AG04450 (cell line): ENCODE results near the gene GTPBP10. TPM values are rescaled to one million over a fixed set of nuclear protein-coding genes. Genes with fewer than 3 reads are reported as not detected.

Experiments used
- CTCF ChIA-PET: fragments of 300-600, 350-600 bp; formaldehyde crosslinking; extraction: SDS; loops from one replicate; lab custom pipeline; 2022; ENCODE audit warnings: antibody characterized with exemption, inconsistent platforms; lab: Charles Lee
- POLR2A ChIA-PET: fragments of 350-600 bp; formaldehyde crosslinking; extraction: SDS; loops from one replicate; lab custom pipeline; 2021; ENCODE audit warnings: antibody characterized with exemption, inconsistent platforms; lab: Yijun Ruan, JAX
- DNase-seq: peaks from one replicate; pipeline ENCODE4 v3.0.0-alpha.2; 2011; ENCODE audit warnings: low read depth, low spot score
- H3K27ac ChIP-seq: one replicate; pipeline ENCODE4 v1.5.1; 2012; ENCODE audit warnings: low read depth, low read length, control low read depth
- H3K27me3 ChIP-seq: one replicate; pipeline ENCODE4 v1.6.0; 2012; ENCODE audit warnings: low read length; ENCODE audit not compliant: control insufficient read depth, insufficient read depth
- H3K4me3 ChIP-seq: 2 replicates; pipeline ENCODE4 v1.5.1; 2011; ENCODE audit warnings: mild to moderate bottlenecking, low read depth, low read length, control low read depth
- H3K9me3 ChIP-seq: 2 replicates; pipeline ENCODE4 v1.5.1; 2012; ENCODE audit warnings: low read length; ENCODE audit not compliant: control insufficient read depth, insufficient read depth
- CTCF ChIP-seq: IDR thresholded peaks from 2 replicates; pipeline ENCODE4 v1.5.1; 2011; ENCODE audit warnings: low read depth, low read length, control low read depth, inconsistent platforms
- polyA plus RNA-seq: library from polyadenylated mRNA; depleted of rRNA; stranded (reverse); fragments of >200 nt; gene quantifications from 2 replicates; pipeline ENCODE4 v1.2.3, GENCODE V29; 2011; rRNA removed

Gene GTPBP10
- polyA plus RNA-seq, 1 experiment, result 30.0 TPM

- Histone ChIP-seq H3K9me3 (no peaks in the 10 kb centered on the region), H3K4me3 (no peak overlapping the region), H3K27ac (no peak overlapping the region), H3K27me3 (no peaks in the 10 kb centered on the region)
- ChIA-PET POLR2A (no interaction called here), CTCF (interaction anchor here (1.0 to 5.3 kb wide), 2 partner anchors 80 to 272 kb away, joined by 3 to 83 read pairs; partner anchors contain the start of gene STEAP1)
- no peak for TF ChIP-seq CTCF
- DNase-seq, result no peak
Observed at GRCh38 chr7:90425376-90425775, 78.9 kb downstream of the GTPBP10 start.

GRCh38 chr7:90430614-90431460 is 84.3 kb downstream of the GTPBP10 start:
- H3K4me3 ChIP-seq, result no peak overlapping the region
- H3K27ac ChIP-seq, result no peak overlapping the region
- H3K27me3 ChIP-seq, result no peaks in the 10 kb centered on the region
- DNase-seq, result no peak
- ChIA-PET CTCF (interaction anchor here (0.6 to 5.3 kb wide), 4 partner anchors 10 to 602 kb away, joined by 3 to 83 read pairs (median 4); partner anchors contain the start of gene STEAP1), POLR2A (no interaction called here)
- TF ChIP-seq CTCF, result no peak
- peaks cover 19% of the 10 kb centered on the region for H3K9me3 ChIP-seq

- TF ChIP-seq CTCF, result no peak
- H3K9me3 ChIP-seq, result peaks cover 19% of the 10 kb centered on the region
- no peaks in the 10 kb centered on the region for H3K27me3 ChIP-seq
- ChIA-PET CTCF (interaction anchor here (0.9 kb wide), 1 partner anchor 281 kb away, joined by 3 read pairs; no protein-coding TSS in a partner anchor), POLR2A (interaction anchor here (0.5 kb wide), 1 partner anchor 284 kb away, joined by 5 read pairs; no protein-coding TSS in a partner anchor)
- no peak for DNase-seq
- no peak overlapping the region for H3K4me3 ChIP-seq
- no peak overlapping the region for H3K27ac ChIP-seq
Observed at GRCh38 chr7:90432752-90433151, 86.2 kb downstream of the GTPBP10 start.

- no peaks in the 10 kb centered on the region for H3K27me3 ChIP-seq
- POLR2A ChIA-PET, result interaction anchor here (0.5 kb wide), 1 partner anchor 284 kb away, joined by 5 read pairs; no protein-coding TSS in a partner anchor
- TF ChIP-seq CTCF, result no peak
- CTCF ChIA-PET, result interaction anchor here (0.5 to 0.9 kb wide), 2 partner anchors 280 to 281 kb away, joined by 3 to 6 read pairs; no protein-coding TSS in a partner anchor
- H3K27ac ChIP-seq, result no peak overlapping the region
- peaks cover 19% of the 10 kb centered on the region for H3K9me3 ChIP-seq
- no peak for DNase-seq
- no peak overlapping the region for H3K4me3 ChIP-seq
Observed at GRCh38 chr7:90433221-90433620, 86.7 kb downstream of the GTPBP10 start.

Other genes starting within 250 kb of the GTPBP10 start
- gene STEAP1, start 192.2 kb upstream of the GTPBP10 start, polyA plus RNA-seq, result 6.8 and 10.1 TPM in 2 replicates
- 5.4 and 6.4 TPM in 2 replicates for gene STEAP2, start 135.0 kb upstream of the GTPBP10 start, polyA plus RNA-seq
- gene CFAP69, start 101.5 kb upstream of the GTPBP10 start, polyA plus RNA-seq, result 2.0 and 2.4 TPM in 2 replicates
- not detected in 2 replicates for gene FAM237B, start 25.4 kb upstream of the GTPBP10 start, polyA plus RNA-seq
- gene CLDN12, start 56.7 kb downstream of the GTPBP10 start, polyA plus RNA-seq, result 41.4 and 41.6 TPM in 2 replicates
- not detected in 2 replicates for gene PTTG1IP2, start 122.9 kb downstream of the GTPBP10 start, polyA plus RNA-seq
- gene CDK14, start 249.6 kb downstream of the GTPBP10 start, polyA plus RNA-seq, result 24.6 and 28.4 TPM in 2 replicates